HG03159 (cell line): ENCODE measurements around the gene SLC41A2.
A peak's percentile ranks its signal among the peaks of the same experiment; 100 is the strongest.

Experiments used
- ATAC-seq: cut with Tn5 transposase; IDR thresholded peaks from one replicate; pipeline ENCODE4 v1.9.1; 2021; ENCODE audit warnings: mild to moderate bottlenecking, moderate library complexity; ENCODE audit not compliant: unreplicated experiment

SLC41A2 gene

GRCh38 chr12:104930388-104931326 lies 27.4 kb downstream of the SLC41A2 start:
- peak; percentile 81 for ATAC-seq

- ATAC-seq, result no peak
Observed at GRCh38 chr12:104929977-104930376, 28.1 kb downstream of the SLC41A2 start.

DNA sequence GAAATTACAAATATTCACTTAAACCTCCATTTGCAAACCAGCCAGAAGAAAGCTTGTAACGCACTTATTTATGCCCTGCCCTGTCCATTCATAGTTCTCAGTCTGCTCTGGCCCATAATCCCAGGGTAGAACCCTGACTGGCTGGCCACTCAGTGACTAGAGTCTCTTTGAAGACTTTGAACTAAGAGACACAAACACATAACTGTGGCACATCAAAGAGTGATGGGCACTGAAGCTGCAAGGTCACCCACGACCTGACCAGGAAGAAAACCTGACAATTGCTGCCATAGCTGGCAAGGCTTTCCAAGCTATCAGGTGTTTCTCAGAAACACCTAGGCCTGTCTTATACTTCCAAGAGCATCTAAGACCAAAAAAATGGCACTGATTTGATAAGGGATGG lies 28.7 kb downstream of the SLC41A2 start:
- no peak for ATAC-seq

DNA sequence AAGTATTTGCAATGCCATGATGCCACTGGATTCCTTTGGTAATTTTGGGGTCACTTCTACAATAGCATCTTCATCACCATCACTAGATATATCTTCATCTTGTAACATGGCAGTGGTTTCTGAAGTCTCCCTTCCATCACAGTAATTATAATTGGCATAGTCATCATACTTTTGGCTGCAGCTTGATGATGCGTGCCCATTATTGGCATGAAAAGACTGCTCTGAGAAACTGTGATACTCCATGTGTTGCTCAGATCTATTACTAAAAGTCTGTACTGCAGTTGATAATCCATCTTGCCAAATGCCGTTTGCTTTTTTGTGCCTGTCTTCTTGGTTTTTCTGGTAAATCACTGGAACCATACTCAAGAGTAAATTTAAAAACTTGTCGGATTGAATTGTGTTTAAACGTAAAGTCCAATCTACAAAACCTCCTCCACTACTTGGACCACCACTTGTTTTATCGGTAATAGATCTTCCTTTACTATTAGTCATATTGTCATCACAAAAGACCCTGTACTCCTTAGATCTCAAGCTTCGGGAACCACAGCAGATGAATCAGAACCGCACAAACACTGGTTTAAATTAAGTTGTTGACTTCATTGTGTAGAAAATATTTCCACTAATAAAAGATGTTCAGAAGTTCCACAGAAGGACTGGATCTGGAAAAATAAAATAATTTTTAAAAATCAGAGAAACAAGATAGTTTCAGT lies 29.9 kb downstream of the SLC41A2 start:
- no peak for ATAC-seq

GRCh38 chr12:104925501-104925900 lies 32.6 kb downstream of the SLC41A2 start:
- no peak for ATAC-seq

- no peak for ATAC-seq
Observed at GRCh38 chr12:104921340-104921739, 36.8 kb downstream of the SLC41A2 start.

DNA sequence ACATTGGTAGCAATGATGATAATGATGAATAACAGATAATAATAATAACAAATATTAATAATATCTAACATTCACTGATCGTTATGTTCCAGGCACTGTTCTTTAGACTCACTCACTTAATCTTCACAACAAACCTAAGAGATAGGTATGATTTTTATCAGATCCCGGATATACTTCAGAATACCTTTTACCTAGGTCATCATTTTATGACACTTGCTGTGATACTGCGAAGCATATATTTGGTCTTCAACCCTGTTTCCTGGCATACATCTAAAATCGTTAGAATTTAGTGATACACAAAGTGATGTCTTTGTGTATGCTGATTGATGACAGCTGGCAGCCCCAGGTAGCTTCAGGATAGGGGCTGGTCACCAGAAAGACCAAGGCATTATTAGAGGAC lies 46.1 kb downstream of the SLC41A2 start:
- no peak for ATAC-seq

- ATAC-seq, result no peak
Observed at GRCh38 chr12:104910196-104910840, 47.8 kb downstream of the SLC41A2 start.

- ATAC-seq, result no peak
Observed at GRCh38 chr12:104909761-104910160, 48.3 kb downstream of the SLC41A2 start.
